Gastroesophageal sphincter (tissue), 4 donors: Measurements from ENCODE around the gene DHX34. TPM values are rescaled to one million over a fixed set of nuclear protein-coding genes. Genes with fewer than 3 reads are reported as not detected.
A peak's percentile ranks its signal among the peaks of the same experiment; 100 is the strongest.

ENCODE experiments used
- ATAC-seq: fragments of 150-250 bp; one replicate; pipeline ENCODE4 v1.9.1; 2016; ENCODE audit warnings: mild to moderate bottlenecking, moderate library complexity
- H3K27ac ChIP-seq, 4 donors: fragments of 200-600 bp; sonication (generic) in 3 of 4; 1 replicate in 3 of 4; 2 replicates in 1 of 4; pipeline ENCODE4 v1.5.1; 2016 to 2019
- H3K27me3 ChIP-seq: fragments of 200-600 bp; sonication (generic); one replicate; pipeline ENCODE4 v1.5.1; 2019
- H3K36me3 ChIP-seq, 2 donors: fragments of 200-600 bp; sonication (generic); one replicate each; pipeline ENCODE4 v1.5.1; 2019; ENCODE audit warnings: control low read depth in 1 of 2
- H3K4me1 ChIP-seq, 3 donors: fragments of 200-600 bp; sonication (generic); 1 replicate in 2 of 3; 2 replicates in 1 of 3; pipeline ENCODE4 v1.5.1; 2016 to 2019; ENCODE audit warnings: control low read depth in 2 of 3
- H3K4me3 ChIP-seq, 2 donors: fragments of 200-600 bp; sonication (generic); one replicate each; pipeline ENCODE4 v1.5.1; 2019; ENCODE audit warnings: mild to moderate bottlenecking in 1 of 2, moderate library complexity in 1 of 2
- H3K9me3 ChIP-seq, 3 donors: fragments of 200-600 bp; sonication (generic); one replicate each; pipeline ENCODE4 v1.5.1; 2017 to 2019; ENCODE audit warnings: control low read depth in 2 of 3
- CTCF ChIP-seq, 4 experiments: fragments of 200-600 bp in 2 of 4; fragments of 450-650 bp in 2 of 4; sonication (generic) in 1 of 4; IDR thresholded peaks; one replicate each; pipeline ENCODE4 v1.5.1; 2017 to 2019; ENCODE audit warnings: antibody characterized with exemption in 4 of 4, mild to moderate bottlenecking in 2 of 4, moderate library complexity in 2 of 4
- EP300 ChIP-seq: sonication (generic); formaldehyde crosslinking; IDR thresholded peaks from one replicate; pipeline ENCODE4 v1.6.1; 2017; ENCODE audit warnings: antibody characterized with exemption, mild to moderate bottlenecking
- POLR2A ChIP-seq, 2 donors: fragments of 450-650 bp; IDR thresholded peaks; one replicate each; pipeline ENCODE4 v1.6.1; 2017; ENCODE audit warnings: antibody characterized with exemption in 2 of 2, mild to moderate bottlenecking in 2 of 2, moderate library complexity in 1 of 2
- POLR2AphosphoS5 ChIP-seq: sonication (generic); formaldehyde crosslinking; IDR thresholded peaks from one replicate; pipeline ENCODE4 v1.6.1; 2017; ENCODE audit warnings: antibody characterized with exemption
- WGBS, 2 donors: methylation state at CpG; one replicate each; pipeline ENCODE4 v1.1.5; 2018; ENCODE audit warnings: low coverage in 1 of 2; 5-methylcytosine and 5-hydroxymethylcytosine counted together
- total RNA-seq, 4 donors: library from RNA; depleted of rRNA; stranded (reverse); fragments of >200 nt; gene quantifications; one replicate each; pipeline ENCODE4 v1.1.0, GENCODE V29; 2016

Gene DHX34
- total RNA-seq, 4 donors from 2014 or later = 8.7 to 16.0 (median 12.3) TPM

GRCh38 chr19:47312366-47313006 is 36.6 kb upstream of the DHX34 start:
- H3K36me3 ChIP-seq = no peaks in the 10 kb centered on the region
- H3K27ac ChIP-seq = no peak overlapping the region
- 83 to 91% methylated on average over 3 to 5 of the region's 5 CpGs for WGBS, 2 donors
- H3K9me3 ChIP-seq = no peaks in the 10 kb centered on the region
- TF ChIP-seq POLR2AphosphoS5 (no peak), EP300 (no peak), CTCF (IDR thresholded peaks at IDR 0.05) (no peak), POLR2A (IDR thresholded peaks at IDR 0.05) (no peak)
- H3K27me3 ChIP-seq = peaks cover 49% of the 10 kb centered on the region
- ATAC-seq = no peak
- no peak overlapping the region for H3K4me3 ChIP-seq
- peaks cover 0 to 5% (median 0%) of the 10 kb centered on the region in 3 donors for H3K4me1 ChIP-seq

- Histone ChIP-seq H3K4me1 (peaks cover 0 to 3% (median 0%) of the 10 kb centered on the region in 3 donors), H3K9me3 (no peaks in the 10 kb centered on the region)
Measured at GRCh38 chr19:47313754-47314295, 35.3 kb upstream of the DHX34 start.

GRCh38 chr19:47315125-47315821 is 33.8 kb upstream of the DHX34 start:
- WGBS, 2 donors = 39 to 42% methylated on average over 3 to 9 of the region's 12 CpGs
- Histone ChIP-seq H3K27ac (peak overlapping the region in 1 of 4 donors; percentile 47), H3K9me3 (no peaks in the 10 kb centered on the region), H3K36me3 (no peaks in the 10 kb centered on the region), H3K4me3 (no peak overlapping the region), H3K27me3 (peaks cover 71% of the 10 kb centered on the region), H3K4me1 (no peaks in the 10 kb centered on the region)
- ATAC-seq = peak; percentile 91
- TF ChIP-seq POLR2A (IDR thresholded peaks at IDR 0.05) (no peak), POLR2AphosphoS5 (peak; percentile 21)

More at GRCh38 chr19:47313754-47314295, 35.3 kb upstream of the DHX34 start:
- 71 to 89% methylated on average over 7 to 10 of the region's 10 CpGs for WGBS, 2 donors
- Histone ChIP-seq H3K36me3 (no peaks in the 10 kb centered on the region), H3K27ac (peak overlapping the region in 1 of 4 donors; percentile 47), H3K27me3 (peaks cover 61% of the 10 kb centered on the region), H3K4me3 (no peak overlapping the region)
- no peak for ATAC-seq
- no peak for TF ChIP-seq EP300
- no peak for TF ChIP-seq POLR2AphosphoS5
- TF ChIP-seq CTCF (IDR thresholded peaks at IDR 0.05) = no peak
- TF ChIP-seq POLR2A (IDR thresholded peaks at IDR 0.05) = no peak

GRCh38 chr19:47316513-47316912 is 32.6 kb upstream of the DHX34 start:
- TF ChIP-seq POLR2AphosphoS5 = no peak
- no peak for TF ChIP-seq POLR2A (IDR thresholded peaks at IDR 0.05)
- no peak for TF ChIP-seq CTCF (IDR thresholded peaks at IDR 0.05)
- no peak for TF ChIP-seq EP300
- no peak for ATAC-seq
- WGBS, 2 donors = 85 to 88% methylated on average over 3 to 4 of the region's 4 CpGs
- no peaks in the 10 kb centered on the region for H3K9me3 ChIP-seq
- no peak overlapping the region for H3K4me3 ChIP-seq
- no peak overlapping the region for H3K27ac ChIP-seq
- H3K36me3 ChIP-seq = no peaks in the 10 kb centered on the region
- no peaks in the 10 kb centered on the region for H3K4me1 ChIP-seq
- peaks cover 69% of the 10 kb centered on the region for H3K27me3 ChIP-seq

GRCh38 chr19:47319923-47320871 is 28.9 kb upstream of the DHX34 start:
- TF ChIP-seq CTCF (IDR thresholded peaks at IDR 0.05) = no peak
- TF ChIP-seq POLR2AphosphoS5 = no peak
- no peak for TF ChIP-seq POLR2A (IDR thresholded peaks at IDR 0.05)
- no peak for TF ChIP-seq EP300
- no peak for ATAC-seq
- Histone ChIP-seq H3K27ac (no peak overlapping the region), H3K27me3 (peaks cover 78% of the 10 kb centered on the region), H3K4me1 (no peaks in the 10 kb centered on the region), H3K9me3 (no peaks in the 10 kb centered on the region), H3K4me3 (no peak overlapping the region), H3K36me3 (no peaks in the 10 kb centered on the region)
- 91 to 100% methylated on average over 1 to 18 of the region's 46 CpGs for WGBS, 2 donors
